Mesendoderm (in vitro differentiated cells): ENCODE results near the gene CAMKMT.

ENCODE experiments used
- DNase-seq: peaks from one replicate; pipeline ENCODE4 v3.0.0; 2013
- H2AK5ac ChIP-seq: 2 replicates; pipeline ENCODE4 v1.6.1; 2013; ENCODE audit warnings: low read length, inconsistent platforms
- H2BK120ac ChIP-seq: 2 replicates; pipeline ENCODE4 v1.6.1; 2013; ENCODE audit warnings: low read depth, mild to moderate bottlenecking, low read length, moderate library complexity, mixed read lengths
- H2BK15ac ChIP-seq: replicated peaks from 2 replicates; pipeline ENCODE4 v1.6.1; 2013; ENCODE audit warnings: low read depth, mild to moderate bottlenecking, moderate library complexity
- H2BK5ac ChIP-seq: 2 replicates; pipeline ENCODE4 v1.6.1; 2013; ENCODE audit warnings: low read length, inconsistent platforms
- H3K18ac ChIP-seq: 2 replicates; pipeline ENCODE4 v1.6.1; 2013; ENCODE audit warnings: mild to moderate bottlenecking, low read length, mixed read lengths
- H3K23ac ChIP-seq: one replicate; pipeline ENCODE4 v1.6.1; 2013; ENCODE audit warnings: low read length
- H3K27ac ChIP-seq: 2 replicates; pipeline ENCODE4 v1.5.1; 2013; ENCODE audit warnings: low read depth, mild to moderate bottlenecking, inconsistent platforms, low read length, moderate library complexity
- H3K27me3 ChIP-seq: 2 replicates; pipeline ENCODE4 v1.6.1; 2013; ENCODE audit warnings: low read length, control low read depth, mild to moderate bottlenecking, inconsistent platforms; ENCODE audit not compliant: insufficient read depth, poor library complexity
- H3K36me3 ChIP-seq: 2 replicates; pipeline ENCODE4 v1.6.1; 2013; ENCODE audit warnings: low read length, inconsistent platforms; ENCODE audit not compliant: control insufficient read depth, insufficient read depth
- H3K4ac ChIP-seq: one replicate; pipeline ENCODE4 v1.6.1; 2013; ENCODE audit warnings: low read depth, mild to moderate bottlenecking, low read length, moderate library complexity
- H3K4me1 ChIP-seq: 2 replicates; pipeline ENCODE4 v1.6.1; 2013; ENCODE audit warnings: low read depth, low read length, inconsistent platforms; ENCODE audit not compliant: control insufficient read depth
- H3K4me2 ChIP-seq: 2 replicates; pipeline ENCODE4 v1.6.1; 2013; ENCODE audit warnings: low read length
- H3K4me3 ChIP-seq: 2 replicates; pipeline ENCODE4 v1.5.1; 2013; ENCODE audit warnings: mild to moderate bottlenecking, low read length
- H3K56ac ChIP-seq: one replicate; pipeline ENCODE4 v1.6.1; 2013; ENCODE audit warnings: low read length
- H3K79me1 ChIP-seq: 2 replicates; pipeline ENCODE4 v1.6.1; 2013; ENCODE audit warnings: low read length, inconsistent platforms
- H3K79me2 ChIP-seq: 2 replicates; pipeline ENCODE4 v1.6.1; 2013; ENCODE audit warnings: mild to moderate bottlenecking, low read length; ENCODE audit not compliant: control insufficient read depth, insufficient read depth
- H3K9ac ChIP-seq: 2 replicates; pipeline ENCODE4 v1.6.1; 2013; ENCODE audit warnings: low read length, inconsistent platforms
- H4K5ac ChIP-seq: one replicate; pipeline ENCODE4 v1.6.1; 2013; ENCODE audit warnings: low read length
- H4K8ac ChIP-seq: one replicate; pipeline ENCODE4 v1.6.1; 2013; ENCODE audit warnings: low read depth, mild to moderate bottlenecking, control low read depth, low read length, moderate library complexity
- WGBS: extraction: QIAGEN DNeasy Blood & Tissue Kit; methylation state at CpG from one replicate; pipeline ENCODE4 v1.1.7; 2013; ENCODE audit warnings: low lambda C conversion rate, missing lambda C conversion rate; ENCODE audit not compliant: insufficient coverage; ENCODE audit errors: extremely low coverage; 5-methylcytosine and 5-hydroxymethylcytosine counted together

CAMKMT gene

GRCh38 chr2:44692821-44693220, 331.1 kb downstream of the CAMKMT start:
- Histone ChIP-seq H3K36me3 (no peaks in the 10 kb centered on the region), H3K79me1 (no peaks in the 10 kb centered on the region), H3K4ac (no peak overlapping the region), H3K18ac (no peak overlapping the region), H3K23ac (no peak overlapping the region), H3K56ac (no peak overlapping the region), H3K79me2 (no peaks in the 10 kb centered on the region), H2BK15ac (no peak overlapping the region), H3K4me1 (no peaks in the 10 kb centered on the region), H3K27ac (no peak overlapping the region), H2BK120ac (no peak overlapping the region), H3K4me3 (no peak overlapping the region), H2AK5ac (no peak overlapping the region), H2BK5ac (no peak overlapping the region), H3K9ac (no peak overlapping the region), H3K27me3 (no peaks in the 10 kb centered on the region), H3K4me2 (no peak overlapping the region), H4K8ac (no peak overlapping the region), H4K5ac (no peak overlapping the region)
- no peak for DNase-seq
- 100% methylated on average over 2 of the region's 4 CpGs for WGBS

GRCh38 chr2:44700824-44701223, 339.1 kb downstream of the CAMKMT start:
- H3K36me3 ChIP-seq = no peaks in the 10 kb centered on the region
- no peak overlapping the region for H4K8ac ChIP-seq
- no peak overlapping the region for H2BK15ac ChIP-seq
- no peak overlapping the region for H3K18ac ChIP-seq
- H4K5ac ChIP-seq = no peak overlapping the region
- no peak overlapping the region for H3K56ac ChIP-seq
- H3K4me3 ChIP-seq = no peak overlapping the region
- H3K9ac ChIP-seq = no peak overlapping the region
- DNase-seq = no peak
- H3K79me2 ChIP-seq = no peaks in the 10 kb centered on the region
- no peak overlapping the region for H3K4ac ChIP-seq
- H2AK5ac ChIP-seq = no peak overlapping the region
- H2BK5ac ChIP-seq = no peak overlapping the region
- H2BK120ac ChIP-seq = no peak overlapping the region
- H3K23ac ChIP-seq = no peak overlapping the region
- WGBS = no CpG with 5 or more reads among the region's 5 CpGs
- H3K4me1 ChIP-seq = peaks cover 2% of the 10 kb centered on the region
- no peak overlapping the region for H3K27ac ChIP-seq
- H3K27me3 ChIP-seq = no peaks in the 10 kb centered on the region
- no peaks in the 10 kb centered on the region for H3K79me1 ChIP-seq
- no peak overlapping the region for H3K4me2 ChIP-seq

- Histone ChIP-seq H2AK5ac (no peak overlapping the region), H3K27me3 (no peaks in the 10 kb centered on the region), H3K36me3 (no peaks in the 10 kb centered on the region), H3K4me1 (peaks cover 2% of the 10 kb centered on the region), H3K79me2 (no peaks in the 10 kb centered on the region), H2BK5ac (no peak overlapping the region), H3K9ac (no peak overlapping the region), H3K4me2 (no peak overlapping the region), H3K4ac (no peak overlapping the region), H3K27ac (peak overlapping the region; percentile 11), H2BK120ac (no peak overlapping the region), H3K18ac (no peak overlapping the region), H3K56ac (no peak overlapping the region), H2BK15ac (no peak overlapping the region), H3K4me3 (no peak overlapping the region), H3K79me1 (no peaks in the 10 kb centered on the region), H4K5ac (no peak overlapping the region), H3K23ac (no peak overlapping the region), H4K8ac (no peak overlapping the region)
- WGBS = no CpG with 5 or more reads among the region's 5 CpGs
- DNase-seq = peak; percentile 54
These were observed 343.6 kb downstream of the CAMKMT start for GRCh38 chr2:44705356-44705755.

GRCh38 chr2:44705876-44706480, 344.2 kb downstream of the CAMKMT start:
- no peaks in the 10 kb centered on the region for H3K79me2 ChIP-seq
- no peak overlapping the region for H2BK5ac ChIP-seq
- H4K5ac ChIP-seq = no peak overlapping the region
- H3K9ac ChIP-seq = no peak overlapping the region
- H3K56ac ChIP-seq = no peak overlapping the region
- H2BK15ac ChIP-seq = no peak overlapping the region
- H3K4ac ChIP-seq = no peak overlapping the region
- H3K18ac ChIP-seq = peak overlapping the region; percentile 23
- H3K36me3 ChIP-seq = no peaks in the 10 kb centered on the region
- WGBS = no CpG with 5 or more reads among the region's 10 CpGs
- H3K4me3 ChIP-seq = no peak overlapping the region
- no peaks in the 10 kb centered on the region for H3K79me1 ChIP-seq
- H2BK120ac ChIP-seq = no peak overlapping the region
- DNase-seq = no peak
- no peaks in the 10 kb centered on the region for H3K27me3 ChIP-seq
- peaks cover 2% of the 10 kb centered on the region for H3K4me1 ChIP-seq
- H3K23ac ChIP-seq = no peak overlapping the region
- H2AK5ac ChIP-seq = no peak overlapping the region
- no peak overlapping the region for H4K8ac ChIP-seq
- H3K27ac ChIP-seq = no peak overlapping the region
- H3K4me2 ChIP-seq = no peak overlapping the region

GRCh38 chr2:44706681-44707553, 345.2 kb downstream of the CAMKMT start:
- Histone ChIP-seq H3K9ac (no peak overlapping the region), H3K79me2 (no peaks in the 10 kb centered on the region), H3K36me3 (no peaks in the 10 kb centered on the region), H2BK5ac (no peak overlapping the region), H4K8ac (no peak overlapping the region), H3K56ac (no peak overlapping the region), H3K4ac (no peak overlapping the region), H3K27ac (no peak overlapping the region), H2BK15ac (no peak overlapping the region), H2AK5ac (no peak overlapping the region), H3K23ac (no peak overlapping the region), H3K79me1 (no peaks in the 10 kb centered on the region), H3K18ac (no peak overlapping the region), H4K5ac (no peak overlapping the region), H3K27me3 (no peaks in the 10 kb centered on the region), H3K4me3 (no peak overlapping the region), H3K4me1 (peaks cover 2% of the 10 kb centered on the region), H3K4me2 (no peak overlapping the region), H2BK120ac (no peak overlapping the region)
- no peak for DNase-seq
- WGBS = no CpG with 5 or more reads among the region's 10 CpGs
